Peyer's patch (tissue), 4 donors: ENCODE results near the gene SLC35F6. TPM values are rescaled to one million over a fixed set of nuclear protein-coding genes. Genes with fewer than 3 reads are reported as not detected.
A peak's percentile ranks its signal among the peaks of the same experiment; 100 is the strongest.

ENCODE experiments used
- DNase-seq, 3 donors: peaks; one replicate each; pipeline ENCODE4 v3.0.0-alpha.2; 2017 to 2019
- H3K27ac ChIP-seq, 4 donors: fragments of 200-600 bp; sonication (generic); one replicate each; pipeline ENCODE4 v1.5.1; 2016 to 2019
- H3K27me3 ChIP-seq, 2 donors: fragments of 200-600 bp; sonication (generic); one replicate each; pipeline ENCODE4 v1.5.1; 2019
- H3K36me3 ChIP-seq, 3 donors: fragments of 200-600 bp; sonication (generic); one replicate each; pipeline ENCODE4 v1.5.1; 2016 to 2019
- H3K4me1 ChIP-seq, 4 donors: fragments of 200-600 bp; sonication (generic); one replicate each; pipeline ENCODE4 v1.5.1; 2016 to 2019
- H3K4me3 ChIP-seq, 4 donors: fragments of 200-600 bp; sonication (generic); 1 replicate in 3 of 4; 2 replicates in 1 of 4; pipeline ENCODE4 v1.5.1; 2016 to 2019; ENCODE audit warnings: mild to moderate bottlenecking in 1 of 4
- H3K9me3 ChIP-seq, 4 donors: fragments of 200-600 bp; sonication (generic); one replicate each; pipeline ENCODE4 v1.5.1; 2016 to 2019; ENCODE audit warnings: mild to moderate bottlenecking in 1 of 4
- CTCF ChIP-seq, 6 experiments: fragments of 450-650 bp in 4 of 6; fragments of 200-600 bp in 2 of 6; sonication (generic) in 1 of 6; IDR thresholded peaks; one replicate each; pipeline ENCODE4 v1.5.1; 2017 to 2019; ENCODE audit warnings: antibody characterized with exemption in 6 of 6, mild to moderate bottlenecking in 3 of 6, moderate library complexity in 1 of 6
- POLR2A ChIP-seq, 2 donors: fragments of 450-650 bp; IDR thresholded peaks; one replicate each; pipeline ENCODE4 v1.5.1; 2017; ENCODE audit warnings: antibody characterized with exemption in 2 of 2, mild to moderate bottlenecking in 2 of 2, moderate library complexity in 2 of 2
- total RNA-seq, 4 donors: library from RNA; depleted of rRNA; stranded (reverse); fragments of >200 nt; gene quantifications; one replicate each; pipeline ENCODE4 v1.1.0, GENCODE V29; 2016

Gene SLC35F6
- total RNA-seq, 4 donors from 2014 or later, result 13.2 to 49.1 (median 38.1) TPM

- no peak overlapping the region for H3K4me3 ChIP-seq
- DNase-seq, result no peak
- peaks cover 0 to 42% (median 3%) of the 10 kb centered on the region in 4 donors for H3K4me1 ChIP-seq
- TF ChIP-seq CTCF (IDR thresholded peaks at IDR 0.05) (no peak), POLR2A (IDR thresholded peaks at IDR 0.05) (no peak)
- H3K27me3 ChIP-seq, result no peaks in the 10 kb centered on the region
- H3K27ac ChIP-seq, result peak overlapping the region in 3 of 4 donors; percentile 13 to 68 (median 36)
- no peaks in the 10 kb centered on the region for H3K9me3 ChIP-seq
- H3K36me3 ChIP-seq, result no peaks in the 10 kb centered on the region
These were observed 40.6 kb upstream of the SLC35F6 start for GRCh38 chr2:26723475-26723874.

- TF ChIP-seq CTCF (IDR thresholded peaks at IDR 0.05) (no peak), POLR2A (IDR thresholded peaks at IDR 0.05) (no peak)
- Histone ChIP-seq H3K9me3 (no peaks in the 10 kb centered on the region), H3K4me3 (no peak overlapping the region), H3K36me3 (no peaks in the 10 kb centered on the region), H3K27ac (peak overlapping the region; percentile 13 to 68 (median 44)), H3K27me3 (no peaks in the 10 kb centered on the region), H3K4me1 (peaks cover 0 to 42% (median 3%) of the 10 kb centered on the region in 4 donors)
- peak in 1 of 3 donors; percentile 71 for DNase-seq
These were observed 39.9 kb upstream of the SLC35F6 start for GRCh38 chr2:26723991-26724750.

GRCh38 chr2:26724784-26725520 lies 39.1 kb upstream of the SLC35F6 start:
- Histone ChIP-seq H3K27ac (peak overlapping the region in 3 of 4 donors; percentile 13 to 68 (median 36)), H3K36me3 (no peaks in the 10 kb centered on the region), H3K27me3 (no peaks in the 10 kb centered on the region), H3K4me1 (peaks cover 0 to 38% (median 3%) of the 10 kb centered on the region in 4 donors), H3K4me3 (no peak overlapping the region), H3K9me3 (no peaks in the 10 kb centered on the region)
- no peak for DNase-seq
- no peak for TF ChIP-seq POLR2A (IDR thresholded peaks at IDR 0.05)
- TF ChIP-seq CTCF (IDR thresholded peaks at IDR 0.05), result no peak

GRCh38 chr2:26725521-26725820 lies 38.6 kb upstream of the SLC35F6 start:
- no peaks in the 10 kb centered on the region for H3K9me3 ChIP-seq
- H3K27me3 ChIP-seq, result no peaks in the 10 kb centered on the region
- H3K36me3 ChIP-seq, result no peaks in the 10 kb centered on the region
- no peak for DNase-seq
- TF ChIP-seq POLR2A (IDR thresholded peaks at IDR 0.05) (no peak), CTCF (IDR thresholded peaks at IDR 0.05) (no peak)
- no peak overlapping the region for H3K27ac ChIP-seq
- H3K4me1 ChIP-seq, result peaks cover 0 to 33% (median 3%) of the 10 kb centered on the region in 4 donors
- no peak overlapping the region for H3K4me3 ChIP-seq

GRCh38 chr2:26726228-26726627 lies 37.9 kb upstream of the SLC35F6 start:
- peaks cover 0 to 26% (median 1%) of the 10 kb centered on the region in 4 donors for H3K4me1 ChIP-seq
- no peak for DNase-seq
- no peaks in the 10 kb centered on the region for H3K9me3 ChIP-seq
- no peaks in the 10 kb centered on the region for H3K27me3 ChIP-seq
- no peak for TF ChIP-seq CTCF (IDR thresholded peaks at IDR 0.05)
- TF ChIP-seq POLR2A (IDR thresholded peaks at IDR 0.05), result no peak
- H3K36me3 ChIP-seq, result no peaks in the 10 kb centered on the region
- no peak overlapping the region for H3K4me3 ChIP-seq
- no peak overlapping the region for H3K27ac ChIP-seq
